Right forelimb (tissue), 1 donor: ENCODE data around the gene AIFM2.
"Not testable (repeated sequence)": the region's sequence is repeated elsewhere in the genome, so short reads cannot be mapped to it uniquely, and the experiment has no call there.

Experiments used
- DNase-seq: peaks from one replicate; pipeline ENCODE4 v3.0.0-alpha.2; 2018

The AIFM2 gene

GRCh38 chr10:70145666-70146488, 13.3 kb upstream of the AIFM2 start:
- DNase-seq: peak; percentile 78

GRCh38 chr10:70145166-70145665, 12.6 kb upstream of the AIFM2 start:
- no peak for DNase-seq

DNA sequence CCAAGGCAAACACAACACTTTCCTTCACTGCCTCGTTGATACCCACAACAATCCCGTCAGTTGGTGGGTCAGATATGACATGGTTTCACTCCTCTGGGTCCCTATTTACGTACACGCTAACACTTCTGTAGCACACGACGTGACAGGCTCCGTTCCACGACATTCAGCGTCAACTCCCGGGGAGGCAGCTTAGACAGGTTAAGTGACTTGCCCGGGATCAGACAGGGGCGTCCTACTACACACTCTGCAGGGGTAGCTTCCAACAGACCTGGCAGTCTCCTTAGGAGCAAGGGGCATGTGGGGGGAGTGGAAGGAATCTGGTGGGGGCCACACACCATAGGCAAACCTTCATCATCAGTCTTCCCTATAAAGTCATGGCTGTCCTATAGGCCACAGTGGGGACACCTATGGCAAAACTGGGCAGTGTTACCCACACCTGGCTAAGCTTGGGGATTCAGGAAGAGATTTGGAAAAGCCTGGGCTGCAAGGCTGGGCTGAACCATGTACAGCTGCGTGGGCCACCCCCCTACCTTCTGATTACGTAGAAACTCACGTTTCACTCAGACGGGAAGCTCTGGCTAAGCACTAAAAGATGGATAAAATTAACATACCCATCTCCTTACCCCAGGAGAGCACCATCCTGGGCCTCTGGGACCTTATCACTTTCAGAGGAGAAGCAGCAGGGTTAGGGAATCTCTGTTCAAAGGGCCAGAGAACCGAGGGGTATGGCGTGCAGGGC, 11.9 kb upstream of the AIFM2 start:
- DNase-seq: no peak

- DNase-seq: no peak
Observed at GRCh38 chr10:70142555-70142954, 9.9 kb upstream of the AIFM2 start.

DNA sequence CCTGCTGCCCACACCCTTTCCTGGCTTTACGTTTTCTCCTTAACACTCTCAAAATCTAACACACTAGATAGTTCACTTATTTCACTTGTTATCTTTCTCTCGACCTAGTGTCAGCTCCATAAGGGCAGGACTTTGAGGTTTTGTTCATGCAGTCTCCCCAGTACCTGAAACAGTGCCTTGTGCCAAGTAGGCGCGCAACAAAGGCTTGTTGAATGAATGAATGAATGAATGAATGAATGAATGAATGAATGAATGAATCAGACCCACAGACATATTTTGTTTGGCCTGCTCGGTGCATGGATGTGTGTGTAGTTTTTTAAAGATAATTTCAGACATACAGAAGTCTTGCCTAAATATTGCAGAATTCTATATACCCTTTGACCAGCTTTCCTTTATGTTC, 7.7 kb upstream of the AIFM2 start:
- DNase-seq: no peak

DNA sequence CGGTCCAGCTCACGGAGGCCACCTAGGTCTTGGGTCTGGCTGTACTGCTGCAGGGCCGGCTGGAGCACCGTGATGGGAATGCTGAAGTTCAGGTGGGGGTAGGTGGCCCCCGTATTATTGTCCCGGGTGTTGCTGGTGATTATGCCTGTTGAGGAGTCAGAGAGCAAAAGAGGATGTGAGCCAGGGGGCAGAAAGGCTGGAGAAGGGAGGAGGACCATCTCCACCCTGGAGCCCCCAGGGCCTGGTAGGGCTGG, 7.3 kb upstream of the AIFM2 start:
- DNase-seq: no peak

GRCh38 chr10:70139151-70139996, 6.7 kb upstream of the AIFM2 start:
- DNase-seq: no peak

DNA sequence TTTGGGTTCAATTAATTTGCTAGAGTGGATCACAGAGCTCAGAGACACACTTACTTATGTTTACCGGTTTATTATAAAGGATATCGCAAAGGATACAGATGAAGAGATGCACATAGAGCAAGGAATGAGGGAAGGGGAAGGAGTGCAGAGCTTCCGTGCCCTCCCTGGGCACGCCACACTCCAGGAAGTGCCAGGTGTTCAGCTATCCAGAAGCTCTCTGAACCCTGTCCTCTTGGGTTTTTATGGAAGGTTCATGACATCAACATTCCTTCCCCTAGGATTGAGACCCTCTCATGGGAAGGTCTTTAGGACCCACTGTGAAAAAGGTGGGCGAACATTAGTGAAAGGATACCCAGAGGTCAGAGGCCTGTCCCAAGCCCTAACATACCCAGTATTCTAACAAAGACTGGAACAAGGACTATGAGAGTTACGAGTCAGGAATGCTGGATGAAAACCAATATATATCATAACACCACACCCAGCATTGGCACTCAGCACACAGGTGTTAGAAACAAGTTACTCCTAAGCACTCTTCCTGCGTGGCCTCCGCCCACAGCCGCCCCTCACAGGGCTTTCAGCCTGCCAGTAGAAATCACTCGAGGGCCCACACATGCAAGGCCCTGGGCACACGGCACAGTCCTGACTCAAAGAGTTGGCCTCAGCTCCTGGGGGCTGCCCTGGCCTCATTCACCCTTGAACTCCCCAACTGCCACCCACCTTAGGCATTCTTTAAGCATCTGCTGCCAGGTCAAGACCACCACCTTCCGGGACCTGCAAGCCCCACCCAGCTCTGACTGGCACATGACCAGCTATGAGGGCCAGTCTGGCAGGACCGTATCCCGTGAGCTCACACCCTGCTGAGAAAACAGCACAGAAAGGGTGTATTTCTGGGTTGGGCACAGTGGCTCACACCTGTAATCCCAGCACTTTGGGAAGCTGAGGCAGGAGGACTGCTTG, 5.6 kb upstream of the AIFM2 start:
- no peak for DNase-seq

DNA sequence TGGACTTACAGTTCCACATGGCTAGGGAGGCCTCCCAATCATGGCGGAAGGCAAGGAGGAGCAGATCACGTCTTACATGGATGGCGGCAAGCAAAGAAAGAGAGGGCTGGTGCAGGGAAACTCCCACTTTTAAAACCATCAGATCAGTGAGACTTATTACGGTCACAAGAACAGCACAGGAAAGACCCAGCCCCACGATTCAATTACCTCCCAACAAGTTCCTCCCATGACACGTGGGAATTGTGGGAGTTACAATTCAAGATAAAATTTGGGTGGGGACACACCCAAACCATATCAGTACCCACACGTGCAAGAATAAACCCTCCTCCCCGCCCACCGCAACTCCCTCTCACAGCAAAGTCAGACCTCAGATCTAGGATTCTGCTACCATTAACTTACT, 4.5 kb upstream of the AIFM2 start:
- DNase-seq: no peak

DNA sequence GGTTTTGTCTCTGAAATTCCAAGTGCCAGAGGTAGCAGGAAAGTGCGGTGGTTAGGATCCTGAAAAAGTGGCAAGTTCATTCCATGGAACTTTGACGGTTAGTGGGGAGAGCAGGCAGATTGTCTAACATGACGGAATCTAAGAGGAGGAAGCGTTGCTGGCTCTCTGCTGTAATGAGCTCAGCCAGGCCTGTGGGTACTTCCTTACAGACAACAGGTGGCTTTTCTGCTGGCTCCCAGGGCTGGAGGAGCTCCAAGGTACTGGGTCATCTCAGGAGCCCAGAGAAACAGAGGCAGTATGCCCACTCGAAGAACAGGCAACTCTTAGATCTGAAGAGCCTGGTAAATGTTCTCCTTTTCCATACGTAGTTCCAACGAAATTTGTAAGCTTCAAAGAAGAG, 3.1 kb upstream of the AIFM2 start:
- no peak for DNase-seq

GRCh38 chr10:70135046-70135445, 2.4 kb upstream of the AIFM2 start:
- no peak for DNase-seq

DNA sequence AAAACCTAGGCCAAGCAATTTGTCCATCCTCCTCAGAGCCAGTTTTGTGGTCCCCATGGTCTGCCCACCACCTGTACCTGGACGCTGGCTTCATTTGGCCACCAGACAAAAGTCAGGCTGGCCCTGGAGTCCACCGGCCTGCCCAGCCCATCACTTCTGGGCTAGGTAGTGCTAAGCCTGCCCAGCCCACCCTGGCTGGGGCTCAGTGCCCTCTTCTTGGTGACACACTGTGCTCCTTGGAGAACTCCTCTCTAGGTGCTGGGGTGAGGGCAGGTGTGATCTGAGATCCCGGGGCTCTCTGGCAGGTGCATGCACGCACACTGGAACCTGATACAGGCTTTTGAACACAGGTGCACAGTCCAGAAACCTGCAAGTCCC, 1.1 kb downstream of the AIFM2 start:
- no peak for DNase-seq

DNA sequence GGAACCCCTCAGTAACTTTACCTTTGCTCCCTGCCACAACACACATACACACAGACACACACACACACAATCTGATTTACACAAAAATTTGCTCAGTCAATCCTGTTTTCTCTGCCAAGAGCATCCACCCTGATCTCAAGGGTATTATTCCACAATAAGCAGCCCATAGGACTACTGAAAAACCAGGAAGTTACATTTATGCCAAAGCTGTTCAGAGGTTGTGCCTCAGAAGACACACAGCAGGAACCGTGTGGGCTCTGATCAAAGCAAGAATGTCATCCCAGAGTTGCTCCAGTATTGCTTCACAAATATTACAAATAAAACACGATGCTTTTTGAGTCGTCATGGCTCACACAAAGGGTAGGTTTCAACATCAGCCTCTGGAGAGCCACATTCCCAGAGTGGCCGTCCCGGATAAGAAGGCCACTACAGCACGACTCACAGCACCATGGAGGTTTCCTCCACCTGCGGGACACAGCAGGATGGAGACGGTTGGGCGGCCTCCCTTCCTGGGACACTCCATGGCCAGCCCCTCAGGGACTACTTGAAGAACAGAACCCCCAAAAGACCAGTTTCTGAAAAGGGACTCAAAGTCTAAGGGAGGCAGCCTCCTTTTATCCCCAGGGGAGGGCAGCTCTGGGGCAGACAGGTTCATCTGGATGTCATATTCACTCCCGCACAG, 1.6 kb downstream of the AIFM2 start:
- DNase-seq: no peak

DNA sequence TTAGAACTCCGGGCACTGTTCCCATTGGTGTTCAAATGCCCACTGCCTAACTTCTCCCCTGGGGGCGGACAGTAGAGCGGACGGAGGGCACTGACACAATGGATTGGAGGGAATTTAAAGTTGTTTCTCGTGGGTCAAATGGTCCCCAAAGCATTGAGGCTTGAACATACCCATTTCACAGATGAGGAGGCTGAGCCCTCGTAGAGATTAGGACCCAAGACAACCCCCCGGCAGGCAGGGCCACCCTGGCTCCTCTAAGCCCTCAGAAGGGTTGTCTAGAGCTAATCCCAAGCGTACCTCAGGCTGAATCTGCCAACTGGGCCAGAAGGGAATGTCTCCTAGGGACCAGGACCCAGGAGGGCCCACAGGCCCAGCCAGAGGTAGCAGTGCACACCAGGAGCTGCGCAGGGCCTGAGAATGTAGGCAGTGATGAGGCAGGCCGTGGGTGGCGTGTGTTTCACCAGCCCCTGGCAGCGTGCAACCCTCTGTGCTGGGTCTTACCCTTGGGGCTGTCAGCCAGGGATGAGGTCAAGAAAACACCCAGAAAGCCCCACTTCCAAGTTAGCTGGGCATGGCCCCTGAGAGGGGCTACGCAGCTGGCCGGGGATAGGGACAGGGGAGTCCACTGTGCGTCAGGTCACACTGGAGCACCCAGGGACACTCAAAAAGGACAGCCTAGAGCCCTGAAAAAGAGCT, 5.8 kb downstream of the AIFM2 start:
- DNase-seq: no peak

GRCh38 chr10:70125918-70126552, 6.6 kb downstream of the AIFM2 start:
- DNase-seq: no peak

- DNase-seq: no peak
Observed at GRCh38 chr10:70124918-70125317, 7.7 kb downstream of the AIFM2 start.

- DNase-seq: no peak
Observed at GRCh38 chr10:70124415-70124814, 8.2 kb downstream of the AIFM2 start.

DNA sequence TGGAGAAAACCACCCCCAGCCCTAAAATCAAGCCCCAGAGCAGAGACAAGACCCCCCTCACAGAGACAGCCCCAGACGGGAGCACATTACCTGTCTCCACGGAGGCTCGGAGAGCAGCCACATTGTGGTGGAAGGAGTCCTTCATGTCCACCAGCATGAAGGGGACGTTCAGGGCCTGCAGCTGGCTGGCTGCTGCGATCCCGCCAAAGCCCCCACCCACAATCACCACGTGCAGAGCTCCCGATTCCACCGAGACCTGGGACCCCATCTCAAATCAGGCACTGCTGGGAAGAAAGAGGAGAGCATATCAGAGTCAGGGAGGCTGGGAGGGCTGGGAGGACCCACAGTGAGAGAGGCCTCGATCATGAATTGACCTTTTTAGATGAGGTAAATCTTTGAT, 8.8 kb downstream of the AIFM2 start:
- DNase-seq: no peak

GRCh38 chr10:70123166-70123565, 9.5 kb downstream of the AIFM2 start:
- DNase-seq: not testable (repeated sequence)

DNA sequence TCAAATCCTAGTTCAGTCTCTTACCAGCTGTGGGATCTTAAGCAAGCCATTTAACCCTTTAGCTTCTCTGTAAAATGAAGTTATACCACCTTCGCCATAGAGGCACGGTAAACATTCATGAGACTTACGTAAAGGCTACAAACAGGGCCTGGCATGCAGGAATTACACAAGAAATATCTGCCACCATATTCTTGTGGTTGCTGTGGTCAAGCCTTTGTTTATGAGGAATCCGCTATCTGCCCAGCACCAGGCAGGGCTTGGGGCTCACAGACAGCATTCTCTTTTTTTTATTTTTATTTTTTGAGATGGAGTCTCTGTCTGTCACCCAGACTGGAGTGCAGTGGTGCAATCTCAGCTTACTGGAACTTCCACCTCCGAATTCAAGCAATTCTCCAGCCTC, 9.9 kb downstream of the AIFM2 start:
- DNase-seq: no peak
